Stimulated activated CD8-positive, alpha-beta memory T cell treated with anti-CD3 and anti-CD28 coated beads, Interleukin-7, amount 100 ng/mL, for 4 hours (primary cell): ENCODE data around the gene ACR.

Experiments
- DNase-seq, 2 donors: peaks; one replicate each; pipeline ENCODE4 v3.0.0-alpha.2; 2020; ENCODE audit warnings: low read depth in 2 of 2

The ACR gene

DNA sequence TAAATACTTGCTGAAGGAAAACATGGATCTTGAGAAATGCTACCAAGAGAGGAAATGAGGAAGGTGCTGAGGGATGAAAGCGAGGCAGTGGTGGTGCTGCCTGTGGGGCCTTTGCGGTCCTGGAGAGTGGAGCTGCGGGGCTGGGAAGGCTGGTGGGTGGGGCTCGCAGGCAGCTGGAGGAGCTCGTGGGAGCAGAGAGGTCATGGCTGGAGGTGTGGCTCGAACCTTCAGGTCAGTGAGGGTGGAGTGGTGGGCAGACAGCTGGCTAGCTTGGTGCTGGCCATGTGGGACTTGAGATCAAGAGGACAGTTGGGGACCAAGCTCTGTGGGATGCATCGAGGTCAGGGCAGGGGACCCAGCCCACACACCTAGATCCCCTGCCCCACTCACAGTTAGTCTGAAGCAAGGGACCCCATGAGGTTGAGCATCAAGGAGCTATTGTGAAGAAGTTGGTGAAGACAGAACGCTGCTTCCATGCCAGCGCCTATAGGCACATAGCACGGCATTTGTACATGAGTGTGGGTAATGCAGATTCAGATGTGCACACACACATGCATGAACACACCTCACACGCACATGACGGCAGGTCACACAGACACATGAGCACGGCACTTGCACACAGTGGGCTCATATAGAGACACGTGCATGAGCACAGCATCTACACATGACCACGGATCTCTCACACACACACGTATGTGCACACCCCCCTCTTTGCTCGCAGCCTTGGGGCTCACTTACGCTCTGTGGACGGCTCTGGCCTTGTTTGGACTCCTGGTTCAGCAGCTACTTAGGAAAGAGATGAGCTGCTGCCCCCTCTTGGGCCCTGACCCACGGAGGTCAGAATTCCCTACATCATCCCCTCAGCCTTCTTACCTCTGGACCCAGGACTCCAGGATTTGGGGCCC is 34.9 kb upstream of the ACR start:
- DNase-seq, result no peak

DNA sequence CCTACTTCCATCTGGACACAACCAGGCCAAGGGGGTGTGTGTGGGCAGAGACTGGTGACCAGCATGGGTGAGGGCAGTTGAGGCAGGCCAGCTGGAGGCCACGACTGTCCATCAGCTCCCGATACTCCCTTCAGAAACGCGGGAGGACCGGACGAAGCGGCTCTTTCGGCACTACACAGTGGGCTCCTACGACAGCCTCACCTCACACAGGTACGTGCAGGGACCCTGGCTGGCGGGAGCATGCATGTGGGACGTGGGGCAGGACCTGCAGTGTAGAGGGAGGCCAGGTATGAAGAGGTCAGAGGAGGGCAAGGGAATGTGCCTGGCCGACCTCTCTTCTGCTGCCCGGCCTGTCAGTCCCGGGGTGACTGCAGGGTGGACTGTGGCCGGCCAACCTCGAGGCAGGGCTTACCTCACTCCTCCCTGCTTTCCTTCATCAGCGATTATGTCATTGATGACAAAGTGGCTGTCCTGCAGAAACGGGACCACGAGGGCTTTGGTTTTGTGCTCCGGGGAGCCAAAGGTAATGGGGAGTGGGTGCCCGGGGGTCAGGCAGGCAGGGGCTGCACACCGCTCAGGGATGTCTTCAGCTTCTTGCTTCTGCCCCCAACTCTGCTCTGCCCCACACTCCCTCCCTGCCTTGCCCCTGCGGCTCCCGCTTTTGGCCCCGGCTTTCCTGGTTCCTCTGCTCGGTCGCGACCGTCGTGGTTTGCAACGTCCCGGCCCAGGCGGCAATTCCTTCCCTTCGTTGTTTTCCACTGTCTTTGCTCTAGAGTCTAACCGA is 34.1 kb upstream of the ACR start:
- no peak for DNase-seq

DNA sequence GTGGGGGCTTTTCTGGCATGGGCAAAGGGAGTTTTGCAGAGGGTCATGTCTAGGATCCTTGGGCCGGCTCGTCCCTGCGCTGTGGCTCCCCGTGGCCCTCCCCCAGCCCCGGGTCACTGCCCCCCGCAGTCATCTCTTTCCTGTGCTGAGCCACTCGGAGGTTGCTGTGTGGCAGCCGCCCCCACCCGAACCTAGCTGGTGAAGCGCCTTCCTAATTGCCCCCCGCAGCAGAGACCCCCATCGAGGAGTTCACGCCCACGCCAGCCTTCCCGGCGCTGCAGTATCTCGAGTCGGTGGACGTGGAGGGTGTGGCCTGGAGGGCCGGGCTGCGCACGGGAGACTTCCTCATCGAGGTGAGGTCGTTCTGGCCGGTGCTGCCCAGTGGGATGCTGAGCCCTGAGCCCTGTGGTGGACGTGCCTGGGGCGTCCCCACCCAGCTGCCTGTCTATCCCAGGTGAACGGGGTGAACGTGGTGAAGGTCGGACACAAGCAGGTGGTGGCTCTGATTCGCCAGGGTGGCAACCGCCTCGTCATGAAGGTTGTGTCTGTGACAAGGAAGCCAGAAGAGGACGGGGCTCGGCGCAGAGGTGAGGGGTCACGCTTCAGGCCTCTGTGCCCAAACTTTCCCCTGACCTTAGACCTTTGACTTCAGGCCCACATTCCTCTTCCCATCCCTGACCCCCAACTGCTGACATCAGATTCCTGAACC is 33.3 kb upstream of the ACR start:
- DNase-seq, result no peak

DNA sequence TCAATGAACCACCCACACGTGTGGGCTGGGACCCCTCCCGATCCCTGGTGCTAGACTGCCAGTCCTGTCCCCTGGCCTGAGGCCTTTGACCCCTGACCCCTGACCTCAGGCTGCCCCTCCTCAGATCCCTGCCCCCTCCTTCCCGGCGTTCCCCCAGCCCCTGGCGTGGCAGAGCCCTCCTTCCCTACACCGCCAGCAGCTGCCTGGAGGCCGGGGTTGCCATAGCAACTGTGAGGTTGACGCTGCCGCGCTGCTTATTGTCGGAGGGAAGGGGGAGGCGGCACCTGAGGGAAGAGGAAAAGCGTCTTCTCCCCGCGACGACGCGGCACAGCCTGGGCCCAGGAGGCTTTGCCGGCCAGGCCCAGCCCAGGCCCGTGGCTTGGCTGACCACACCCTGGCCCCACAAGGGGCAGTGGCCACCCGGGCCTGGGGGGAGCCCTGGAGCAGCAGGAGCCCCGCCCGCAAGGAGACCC is 32.7 kb upstream of the ACR start:
- DNase-seq, result no peak

DNA sequence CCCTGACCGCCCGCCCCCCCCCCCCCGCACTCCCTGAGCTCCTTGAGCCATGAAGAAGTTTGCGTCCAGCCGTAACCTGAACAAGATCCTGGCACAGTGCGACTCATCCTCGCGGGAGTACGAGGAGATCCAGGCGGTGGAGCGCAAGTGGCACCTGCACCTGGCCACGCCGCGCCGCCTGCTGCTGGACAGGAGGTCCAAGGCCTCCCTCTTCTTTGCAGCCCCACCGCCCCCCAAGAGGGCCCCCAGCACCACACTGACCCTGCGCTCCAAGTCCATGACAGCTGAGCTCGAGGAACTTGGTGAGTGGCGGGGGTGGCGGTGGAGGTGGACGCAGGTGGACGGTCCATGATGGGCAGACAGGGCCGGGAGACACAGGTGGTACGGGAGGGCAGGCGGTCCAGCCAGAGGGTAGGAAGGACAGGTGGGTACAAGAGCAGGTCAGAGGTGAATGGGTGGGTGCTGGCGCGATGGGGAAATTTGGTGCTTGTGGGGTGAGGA is 32.1 kb upstream of the ACR start:
- DNase-seq, result no peak

DNA sequence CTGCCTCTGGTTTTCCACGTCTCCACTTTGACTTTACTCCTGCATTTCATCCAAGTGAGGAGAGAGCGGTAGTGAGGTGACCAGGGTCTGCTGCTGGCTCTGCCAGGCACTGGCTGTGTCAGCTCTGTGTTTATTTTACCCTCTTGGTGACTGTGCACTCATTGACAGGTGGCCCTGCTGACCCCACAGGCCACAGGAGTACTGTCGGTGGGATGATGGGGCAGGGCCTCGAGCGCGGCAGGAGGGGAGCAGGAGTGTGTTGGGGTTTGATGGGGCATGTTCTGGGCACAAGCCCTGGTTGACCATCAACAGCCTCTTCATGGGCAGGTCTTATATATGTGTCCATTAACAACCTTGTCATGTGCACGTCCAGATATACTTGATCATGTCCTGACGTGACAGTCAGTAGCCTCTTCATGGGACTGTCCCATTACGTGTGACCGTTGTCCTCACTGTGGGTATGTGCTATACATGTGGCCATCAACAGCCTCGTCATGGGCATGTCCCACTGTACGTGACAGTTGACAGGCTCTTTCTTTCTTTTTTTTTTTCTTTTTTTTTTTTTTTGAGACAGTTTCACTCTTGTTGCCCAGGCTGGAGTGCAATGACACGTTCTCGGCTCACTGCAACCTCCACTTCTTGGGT is 31.4 kb upstream of the ACR start:
- no peak for DNase-seq

DNA sequence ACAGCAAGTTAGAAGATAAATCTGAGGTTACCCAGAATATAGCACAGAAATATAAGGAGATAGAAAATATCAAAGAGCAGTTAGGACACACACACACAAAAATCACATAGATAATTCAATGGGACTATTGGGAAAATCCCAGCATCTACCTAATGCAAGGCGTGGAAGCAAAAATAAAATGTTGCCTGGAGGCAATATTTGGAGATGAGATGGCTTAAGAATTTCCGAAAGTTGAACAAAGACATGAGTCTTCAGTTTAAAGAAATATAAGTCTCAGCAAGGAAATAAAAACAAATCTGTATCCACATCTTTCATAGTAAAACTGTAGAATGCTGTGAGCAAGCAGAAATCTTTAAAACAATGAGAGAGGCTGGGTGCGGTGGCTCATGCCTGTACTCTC is 29.5 kb upstream of the ACR start:
- DNase-seq, result no peak

DNA sequence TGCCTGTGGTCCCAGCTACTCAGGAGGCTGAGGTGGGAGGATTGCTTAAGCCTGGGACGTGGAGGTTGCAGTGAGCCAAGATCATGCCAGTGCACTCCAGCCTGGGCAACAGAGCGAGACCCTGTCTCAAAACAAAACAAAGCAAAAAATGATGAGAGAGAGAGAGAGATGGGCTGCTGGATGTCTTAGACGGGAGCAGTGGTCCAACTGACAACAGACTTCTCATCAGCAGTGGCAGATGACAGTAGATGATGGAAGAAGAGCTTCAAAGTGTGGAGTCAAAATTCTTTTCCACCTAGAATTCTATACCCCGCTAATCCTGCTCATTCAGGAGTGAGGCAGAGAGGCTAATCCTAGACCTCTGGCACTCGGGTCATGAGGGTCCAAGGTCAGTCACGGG is 29.0 kb upstream of the ACR start:
- DNase-seq, result no peak

DNA sequence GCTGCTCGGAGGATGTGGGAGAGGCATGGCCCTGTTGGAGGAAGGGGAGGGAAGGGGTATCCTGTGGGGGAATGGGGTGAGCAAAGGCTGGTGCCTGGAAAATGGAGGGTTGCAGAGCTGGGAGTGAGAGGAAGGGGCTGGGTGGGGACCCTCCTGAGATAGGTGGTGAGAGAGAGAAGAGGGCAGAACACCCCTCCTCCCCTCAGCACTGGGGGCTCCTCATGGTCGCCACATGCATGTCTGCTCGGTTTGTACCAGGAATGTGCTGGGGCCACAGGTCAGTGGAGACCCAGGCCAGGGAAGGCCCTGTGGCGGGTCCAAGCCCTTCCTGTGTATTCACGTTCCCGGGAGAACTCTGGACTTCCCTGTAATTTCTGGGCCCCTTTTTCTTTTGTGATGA is 27.8 kb upstream of the ACR start:
- DNase-seq, result no peak

DNA sequence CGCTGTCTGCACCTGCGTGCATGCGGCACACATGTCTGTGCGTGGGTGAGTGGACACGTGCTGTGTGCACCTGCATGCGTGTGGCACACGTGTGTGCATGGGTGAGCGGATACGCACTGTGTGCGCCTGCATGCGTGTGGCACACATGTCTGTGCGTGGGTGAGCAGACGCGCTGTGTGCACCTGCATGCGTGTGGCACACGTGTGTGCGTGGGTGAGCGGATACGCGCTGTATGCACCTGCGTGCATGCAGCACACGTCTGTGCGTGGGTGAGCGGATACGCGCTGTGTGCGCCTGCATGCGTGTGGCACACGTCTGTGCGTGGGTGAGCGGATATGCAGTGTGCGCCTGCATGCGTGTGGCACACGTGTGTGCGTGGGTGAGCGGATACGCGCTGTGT is 27.1 kb upstream of the ACR start:
- DNase-seq, result no peak

DNA sequence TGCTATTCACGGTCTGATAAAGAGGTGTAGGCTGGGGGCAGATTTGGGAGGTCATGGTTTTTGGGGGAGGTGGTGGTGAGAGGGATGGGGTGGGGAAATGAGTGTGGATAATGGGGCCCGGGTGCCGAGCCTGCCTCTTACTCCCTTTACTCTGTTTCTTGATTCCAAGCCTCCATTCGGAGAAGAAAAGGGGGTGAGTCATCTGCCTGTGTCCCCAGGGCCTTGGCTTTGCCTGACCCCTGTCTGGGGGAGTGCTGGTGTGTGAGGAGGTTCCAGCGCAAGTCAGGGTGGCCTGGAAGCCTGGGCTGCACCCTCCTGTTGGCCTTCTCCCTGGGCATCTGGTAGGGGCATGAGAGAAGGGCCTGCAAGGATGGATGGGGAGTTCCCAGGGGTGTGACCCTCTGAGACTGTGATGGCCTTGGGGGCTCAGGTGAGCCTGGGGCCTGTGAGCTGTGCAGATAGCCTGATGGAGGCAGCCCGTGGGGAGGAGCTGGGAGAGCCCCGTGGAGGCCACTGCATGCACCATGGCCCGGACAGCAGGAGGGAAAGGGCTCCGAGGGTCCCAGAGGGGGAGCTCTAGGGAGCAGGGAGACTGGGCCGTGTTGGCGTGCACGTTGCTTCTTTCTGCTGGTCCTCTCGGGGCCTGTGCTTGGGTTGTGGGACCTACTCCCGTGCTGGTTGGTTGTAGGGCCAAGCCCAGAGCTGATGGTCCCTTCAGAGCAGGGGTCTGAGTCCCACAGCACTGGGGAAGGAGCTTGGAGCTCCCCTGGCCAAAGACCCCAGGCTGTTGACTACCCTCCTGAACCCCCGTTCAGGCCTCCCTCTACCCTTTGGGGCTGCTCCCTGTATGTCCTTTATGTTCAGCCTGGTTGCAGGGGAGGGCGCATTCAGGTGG is 26.3 kb upstream of the ACR start:
- no peak for DNase-seq

DNA sequence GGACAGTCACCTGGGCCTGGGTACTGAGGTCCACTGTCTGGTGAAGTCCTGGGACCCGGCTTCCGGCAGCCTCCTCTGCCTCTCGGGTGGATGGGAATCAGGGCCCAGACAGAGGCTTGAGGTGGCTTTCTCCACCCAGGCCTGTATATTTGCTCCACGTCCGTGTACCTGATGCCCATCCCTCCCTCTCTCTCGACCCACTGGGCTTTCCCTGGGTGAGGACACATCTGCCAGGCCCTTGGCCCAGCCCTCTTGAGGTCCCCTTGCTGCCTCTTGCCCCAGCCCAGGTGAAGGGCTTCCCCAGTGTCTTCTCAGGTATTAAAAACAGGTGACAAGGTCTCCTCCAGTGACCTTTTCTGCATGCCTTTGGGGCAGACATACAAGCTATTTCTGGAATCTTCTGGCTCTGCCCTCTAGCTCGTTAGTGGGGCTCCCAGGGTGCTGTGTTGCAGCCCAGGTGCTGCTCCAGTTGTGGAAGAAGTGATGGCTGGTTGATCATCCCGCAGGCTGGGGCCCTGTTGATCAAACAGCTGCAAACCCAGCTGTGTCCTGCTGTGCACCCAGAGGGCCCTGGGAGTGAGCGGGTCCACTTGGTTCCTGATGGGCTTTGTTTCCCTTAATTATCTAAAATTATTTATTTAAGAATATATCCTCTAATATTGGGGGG is 25.5 kb upstream of the ACR start:
- DNase-seq, result no peak

DNA sequence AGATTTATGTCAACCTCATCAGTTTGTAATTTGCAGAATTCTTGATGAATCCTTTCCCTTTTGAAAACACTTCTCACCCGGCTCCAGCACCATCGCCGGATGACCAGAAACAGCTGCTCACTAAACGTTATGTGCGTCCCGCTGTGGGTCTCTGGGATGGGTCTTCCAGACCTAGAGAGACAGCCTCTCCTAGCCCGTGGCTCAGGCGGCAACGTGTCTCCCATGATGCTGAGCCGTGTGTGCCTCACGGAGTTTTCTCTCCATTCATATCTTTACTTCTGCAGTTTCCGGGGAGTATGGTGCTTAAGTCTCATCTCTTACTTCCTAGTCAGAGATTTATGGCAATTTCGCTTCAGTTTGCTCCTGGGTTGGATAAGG is 25.0 kb upstream of the ACR start:
- DNase-seq, result no peak

DNA sequence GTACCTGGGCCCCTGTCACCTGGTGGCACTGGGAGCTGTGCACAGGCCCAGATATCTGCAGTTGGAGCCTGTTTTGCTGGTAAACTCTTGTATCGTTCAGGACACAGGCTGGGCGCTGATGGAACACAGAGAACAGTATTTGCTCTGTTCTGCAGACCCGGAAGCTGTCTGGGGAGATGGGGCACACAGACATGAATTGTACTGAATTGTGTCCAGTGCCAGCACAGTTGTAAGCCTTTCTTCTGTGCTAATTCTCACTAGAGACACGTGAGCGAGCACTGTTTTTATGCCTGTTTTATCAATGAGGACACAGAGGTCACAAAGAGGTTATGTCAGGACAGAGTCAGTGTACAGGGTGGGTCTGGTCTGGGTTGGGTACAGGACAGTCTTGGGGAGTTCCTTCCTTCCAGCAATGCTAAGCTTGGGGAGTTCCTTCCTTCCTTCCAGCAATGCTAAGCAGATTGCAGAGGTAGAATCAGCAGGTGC is 24.4 kb upstream of the ACR start:
- no peak for DNase-seq

DNA sequence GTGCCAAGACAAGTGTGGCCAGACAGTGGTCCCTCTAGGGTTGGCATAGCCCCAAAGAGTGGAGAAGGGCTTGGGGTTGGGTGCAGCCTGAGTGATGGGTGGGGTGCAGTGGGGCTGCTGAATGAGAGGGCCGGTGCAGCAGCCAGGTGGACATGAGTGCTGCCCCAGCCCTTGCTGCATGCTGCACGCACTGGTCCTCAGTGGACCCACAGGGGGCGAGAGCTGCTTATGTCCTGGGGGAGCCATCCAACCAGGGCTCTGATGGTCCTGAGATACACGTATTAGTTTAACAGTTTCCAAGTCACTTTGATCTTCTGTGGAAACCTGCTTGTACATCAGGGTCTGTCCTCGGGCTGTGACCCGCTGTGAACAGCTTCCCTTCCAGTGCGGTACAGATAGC is 23.9 kb upstream of the ACR start:
- no peak for DNase-seq

DNA sequence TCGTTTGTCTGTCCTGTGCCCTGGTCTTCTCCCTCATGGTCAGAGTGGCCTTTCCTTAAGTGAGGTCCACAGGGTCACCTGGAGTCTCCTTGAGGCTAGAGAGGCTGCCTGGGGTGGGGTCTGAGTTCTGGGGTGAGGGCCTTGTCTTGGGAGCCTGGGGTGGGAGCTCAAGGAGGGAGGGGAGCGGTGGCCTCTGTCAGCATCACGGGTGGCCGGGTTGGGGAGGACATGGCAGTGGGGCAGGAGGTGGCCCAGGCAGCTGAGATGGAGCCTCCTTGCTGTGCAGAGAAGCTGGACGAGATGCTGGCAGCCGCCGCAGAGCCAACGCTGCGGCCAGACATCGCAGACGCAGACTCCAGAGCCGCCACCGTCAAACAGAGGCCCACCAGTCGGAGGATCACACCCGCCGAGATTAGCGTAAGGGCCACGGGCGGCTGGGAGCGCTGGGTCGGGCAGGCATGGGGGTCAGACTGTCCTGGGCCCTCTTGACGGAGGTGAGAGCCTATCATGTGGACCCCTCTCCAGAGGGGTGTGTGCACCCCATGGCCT is 23.3 kb upstream of the ACR start:
- DNase-seq, result no peak

DNA sequence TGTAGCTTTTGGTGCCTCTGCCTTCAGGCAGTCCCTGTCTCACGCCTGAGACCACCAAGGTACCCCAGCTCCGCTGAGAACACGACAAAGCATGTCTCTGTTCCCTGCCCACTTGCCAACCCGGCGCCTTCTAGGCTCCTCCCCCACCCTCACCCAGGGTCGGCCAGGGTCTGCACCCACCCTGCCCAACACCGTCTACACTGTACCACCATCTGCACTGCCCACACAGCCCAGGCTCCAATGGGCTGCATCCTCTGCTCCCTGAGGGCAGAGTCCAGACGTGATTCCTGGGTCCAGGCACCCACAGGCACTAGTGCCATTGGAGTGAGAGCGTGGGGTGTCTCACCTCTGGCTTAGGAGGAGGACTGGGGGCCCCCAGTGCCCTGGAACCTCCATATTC is 22.8 kb upstream of the ACR start:
- no peak for DNase-seq

DNA sequence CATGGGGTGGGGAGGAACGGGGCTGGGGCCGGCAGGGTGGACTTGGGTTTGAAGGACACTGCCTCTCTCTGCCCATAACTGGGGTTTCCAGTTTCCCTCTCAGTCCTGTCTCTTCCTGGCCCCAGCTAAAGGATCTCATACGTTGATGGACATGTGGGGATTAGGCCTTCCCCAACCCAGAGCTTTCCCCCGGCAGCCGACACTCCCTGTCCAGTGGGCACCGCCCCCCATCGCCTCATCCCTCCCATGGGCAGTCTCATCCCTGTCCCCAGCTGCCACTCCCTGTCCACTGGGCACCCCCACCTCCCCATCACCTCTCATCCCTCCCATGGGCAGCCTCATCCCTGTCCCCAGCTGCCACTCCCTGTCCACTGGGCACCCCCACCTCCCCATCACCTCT is 22.2 kb upstream of the ACR start:
- DNase-seq, result no peak

DNA sequence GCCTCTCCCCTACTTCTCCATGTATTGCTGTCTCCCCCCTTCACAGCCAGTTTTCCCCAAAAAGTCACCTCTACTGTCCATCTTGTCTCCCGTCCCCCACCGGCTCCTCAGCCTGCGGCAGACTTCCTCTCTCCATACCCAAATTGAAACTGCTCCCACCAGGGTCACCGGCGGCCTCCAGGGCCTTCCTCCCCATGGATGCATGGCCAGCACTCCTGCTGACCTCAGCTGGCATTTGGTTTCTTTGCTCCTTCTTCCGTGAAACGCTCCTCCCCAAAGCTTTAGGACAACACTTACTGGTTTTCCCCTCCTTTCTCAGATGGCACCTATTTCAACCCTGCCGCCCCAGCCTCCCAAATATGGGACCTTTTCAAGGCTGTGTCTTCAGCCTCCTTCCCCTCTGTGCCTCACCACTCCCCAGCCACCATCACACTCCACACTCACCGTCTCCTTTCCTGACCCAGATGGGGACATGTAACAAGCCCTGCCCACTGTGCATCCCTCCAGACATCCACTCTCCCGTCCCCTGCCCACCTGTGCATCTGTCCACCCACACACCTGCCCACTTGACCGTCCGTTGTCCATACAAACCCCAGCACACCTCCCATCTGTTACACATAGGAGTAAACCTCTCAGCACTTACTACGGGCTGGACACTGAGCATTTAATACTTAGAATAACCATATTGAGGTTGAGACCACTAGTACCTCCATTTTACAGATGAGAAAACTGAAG is 21.5 kb upstream of the ACR start:
- no peak for DNase-seq
